Kidney capillary endothelial cell (primary cell): ENCODE measurements around the gene DISC1.
"Not testable (repeated sequence)": the region's sequence is repeated elsewhere in the genome, so short reads cannot be mapped to it uniquely, and the experiment has no call there.

Source experiments
- DNase-seq: peaks from one replicate; pipeline ENCODE4 v3.0.0-alpha.2; 2018; ENCODE audit warnings: low spot score

Gene DISC1

GRCh38 chr1:231964961-231965360 is 338.4 kb downstream of the DISC1 start:
- no peak for DNase-seq

- no peak for DNase-seq
Measured at GRCh38 chr1:231965615-231966014, 339.0 kb downstream of the DISC1 start.

GRCh38 chr1:231966983-231967382 is 340.4 kb downstream of the DISC1 start:
- DNase-seq: no peak

GRCh38 chr1:231969076-231969475 is 342.5 kb downstream of the DISC1 start:
- DNase-seq: no peak

DNA sequence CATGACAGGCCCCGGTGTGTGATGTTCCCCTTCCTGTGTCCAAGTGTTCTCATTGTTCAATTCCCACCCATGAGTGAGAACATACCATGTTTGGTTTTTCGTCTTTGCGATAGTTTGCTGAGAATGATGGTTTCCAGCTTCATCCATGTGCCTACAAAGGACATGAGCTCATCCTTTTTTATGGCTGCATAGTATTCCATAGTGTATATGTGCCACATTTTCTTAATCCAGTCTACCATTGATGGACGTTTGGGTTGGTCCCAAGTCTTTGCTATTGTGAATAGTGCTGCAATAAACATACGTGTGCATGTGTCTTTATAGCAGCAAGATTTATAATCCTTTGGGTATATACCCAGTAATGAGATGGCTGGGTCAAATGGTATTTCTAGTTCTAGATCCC is 343.2 kb downstream of the DISC1 start:
- not testable (repeated sequence) for DNase-seq

DNA sequence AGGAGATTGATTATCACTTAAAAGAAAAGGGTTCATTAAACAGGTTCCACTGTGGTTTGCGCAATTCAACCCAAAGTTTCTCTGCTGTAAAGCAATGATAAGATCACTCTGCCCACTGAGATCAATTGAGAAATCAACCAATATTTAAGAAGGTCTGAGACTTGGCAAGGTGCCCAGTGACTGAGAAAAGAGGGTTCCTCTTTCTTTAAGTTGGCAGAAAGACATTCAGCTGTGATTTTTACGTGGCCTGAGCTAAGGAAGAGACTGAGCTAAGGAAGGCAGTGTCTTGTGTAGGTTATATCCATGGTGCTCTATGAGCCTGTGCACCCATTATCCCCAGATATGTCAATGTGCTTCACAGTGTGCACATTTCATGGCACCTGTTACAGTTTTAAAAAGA is 344.1 kb downstream of the DISC1 start:
- DNase-seq: no peak

GRCh38 chr1:231971397-231972110 is 345.0 kb downstream of the DISC1 start:
- DNase-seq: peak; percentile 74

GRCh38 chr1:231972111-231972445 is 345.5 kb downstream of the DISC1 start:
- DNase-seq: no peak

GRCh38 chr1:231973830-231974229 is 347.2 kb downstream of the DISC1 start:
- no peak for DNase-seq

GRCh38 chr1:231976231-231976630 is 349.6 kb downstream of the DISC1 start:
- DNase-seq: no peak

GRCh38 chr1:231981675-231982074 is 355.1 kb downstream of the DISC1 start:
- no peak for DNase-seq

- DNase-seq: no peak
Measured at GRCh38 chr1:231982871-231983587, 356.4 kb downstream of the DISC1 start.

GRCh38 chr1:231983588-231984193 is 357.1 kb downstream of the DISC1 start:
- no peak for DNase-seq

- DNase-seq: no peak
Measured at GRCh38 chr1:231985296-231986023, 358.9 kb downstream of the DISC1 start.

GRCh38 chr1:231986631-231987336 is 360.2 kb downstream of the DISC1 start:
- DNase-seq: no peak

- peak; percentile 50 for DNase-seq
Measured at GRCh38 chr1:231990388-231990787, 363.8 kb downstream of the DISC1 start.

GRCh38 chr1:231991231-231991630 is 364.6 kb downstream of the DISC1 start:
- no peak for DNase-seq

GRCh38 chr1:231993968-231994455 is 367.4 kb downstream of the DISC1 start:
- DNase-seq: no peak

- DNase-seq: no peak
Measured at GRCh38 chr1:231998791-231999190, 372.2 kb downstream of the DISC1 start.

- DNase-seq: no peak
Measured at GRCh38 chr1:232005300-232005699, 378.7 kb downstream of the DISC1 start.

- peak; percentile 24 for DNase-seq
Measured at GRCh38 chr1:232009741-232010140, 383.2 kb downstream of the DISC1 start.

GRCh38 chr1:232011961-232012360 is 385.4 kb downstream of the DISC1 start:
- no peak for DNase-seq
